ENCODE data around the gene TBC1D2.

DNA sequence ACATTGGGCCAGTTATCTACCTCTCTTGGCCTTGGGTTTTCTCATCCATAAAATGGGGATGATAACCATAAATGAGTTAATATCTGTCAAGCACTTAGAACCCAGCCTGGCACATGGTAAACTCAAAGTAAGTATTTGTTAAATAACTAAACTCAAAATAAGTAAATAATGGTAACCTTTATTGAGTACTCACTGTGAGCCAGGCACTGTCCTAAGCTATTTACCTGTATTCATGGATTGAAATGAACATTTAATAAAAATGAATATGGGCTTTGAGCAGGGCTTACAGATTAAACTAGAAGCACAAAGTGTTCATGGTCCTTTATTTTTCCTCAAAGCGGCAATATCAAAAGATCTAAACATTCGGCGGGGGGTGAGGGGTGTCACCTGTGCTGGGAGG, 79.7 kb downstream of the TBC1D2 start:
- TF ChIP-seq, protein P1, sequence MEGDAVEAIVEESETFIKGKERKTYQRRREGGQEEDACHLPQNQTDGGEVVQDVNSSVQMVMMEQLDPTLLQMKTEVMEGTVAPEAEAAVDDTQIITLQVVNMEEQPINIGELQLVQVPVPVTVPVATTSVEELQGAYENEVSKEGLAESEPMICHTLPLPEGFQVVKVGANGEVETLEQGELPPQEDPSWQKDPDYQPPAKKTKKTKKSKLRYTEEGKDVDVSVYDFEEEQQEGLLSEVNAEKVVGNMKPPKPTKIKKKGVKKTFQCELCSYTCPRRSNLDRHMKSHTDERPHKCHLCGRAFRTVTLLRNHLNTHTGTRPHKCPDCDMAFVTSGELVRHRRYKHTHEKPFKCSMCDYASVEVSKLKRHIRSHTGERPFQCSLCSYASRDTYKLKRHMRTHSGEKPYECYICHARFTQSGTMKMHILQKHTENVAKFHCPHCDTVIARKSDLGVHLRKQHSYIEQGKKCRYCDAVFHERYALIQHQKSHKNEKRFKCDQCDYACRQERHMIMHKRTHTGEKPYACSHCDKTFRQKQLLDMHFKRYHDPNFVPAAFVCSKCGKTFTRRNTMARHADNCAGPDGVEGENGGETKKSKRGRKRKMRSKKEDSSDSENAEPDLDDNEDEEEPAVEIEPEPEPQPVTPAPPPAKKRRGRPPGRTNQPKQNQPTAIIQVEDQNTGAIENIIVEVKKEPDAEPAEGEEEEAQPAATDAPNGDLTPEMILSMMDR (IDR thresholded peaks at IDR 0.05), result no peak
- no peak for TF ChIP-seq POLR2A (IDR thresholded peaks at IDR 0.05)

All from body of pancreas (tissue), 4 donors.